ENCODE results near the gene INTS2. TPM values are rescaled to one million over a fixed set of nuclear protein-coding genes. Genes with fewer than 3 reads are reported as not detected.
"Not testable (repeated sequence)": the region's sequence is repeated elsewhere in the genome, so short reads cannot be mapped to it uniquely, and the experiment has no call there.

Gene INTS2
- polyA plus RNA-seq, 10 donors, result 7.8 to 15.2 (median 10.4) TPM

- DNase-seq, result no peak
These were observed 74.9 kb downstream of the INTS2 start for GRCh38 chr17:61852857-61853256.

- DNase-seq, result peak in 2 of 3 donors; percentile 8 to 15
These were observed 78.1 kb downstream of the INTS2 start for GRCh38 chr17:61849674-61850073.

DNA sequence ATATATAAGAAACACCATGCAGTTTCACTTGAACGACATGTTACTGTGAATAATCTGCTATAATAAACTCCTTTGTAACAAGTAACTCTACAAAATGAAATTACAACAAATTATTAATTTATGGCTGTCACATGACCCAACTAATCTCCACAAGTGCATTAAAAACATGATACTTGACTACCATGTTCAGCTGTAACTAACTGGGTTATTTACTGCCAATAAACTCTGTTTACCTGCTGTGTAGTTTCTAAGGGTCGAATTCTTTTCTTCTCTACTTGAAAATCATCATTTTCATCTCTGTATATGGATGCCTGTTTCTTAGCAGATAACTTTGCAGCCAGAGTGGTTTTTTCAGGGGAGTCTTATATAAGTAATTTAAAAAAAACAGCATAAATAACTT is 78.9 kb downstream of the INTS2 start:
- DNase-seq, result no peak

GRCh38 chr17:61848247-61848646 is 79.5 kb downstream of the INTS2 start:
- DNase-seq, result no peak

DNA sequence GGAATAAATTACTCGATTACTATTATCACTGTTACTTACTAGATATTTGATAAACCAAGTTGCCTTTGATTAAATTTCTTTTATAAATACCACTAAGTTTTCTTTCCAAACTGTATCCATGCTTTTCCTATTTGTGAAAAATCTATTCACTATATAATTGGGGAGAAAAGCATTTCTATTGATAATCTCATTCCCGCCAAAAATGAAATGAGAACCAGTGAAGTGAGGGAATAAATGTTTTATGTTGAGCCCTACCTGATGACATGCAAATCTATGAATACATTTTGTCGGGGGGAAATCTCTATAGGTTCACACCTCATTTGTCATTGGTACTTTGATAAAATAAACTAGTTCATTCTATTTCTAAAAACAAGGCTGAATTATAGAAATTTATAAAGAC is 80.1 kb downstream of the INTS2 start:
- no peak for DNase-seq

DNA sequence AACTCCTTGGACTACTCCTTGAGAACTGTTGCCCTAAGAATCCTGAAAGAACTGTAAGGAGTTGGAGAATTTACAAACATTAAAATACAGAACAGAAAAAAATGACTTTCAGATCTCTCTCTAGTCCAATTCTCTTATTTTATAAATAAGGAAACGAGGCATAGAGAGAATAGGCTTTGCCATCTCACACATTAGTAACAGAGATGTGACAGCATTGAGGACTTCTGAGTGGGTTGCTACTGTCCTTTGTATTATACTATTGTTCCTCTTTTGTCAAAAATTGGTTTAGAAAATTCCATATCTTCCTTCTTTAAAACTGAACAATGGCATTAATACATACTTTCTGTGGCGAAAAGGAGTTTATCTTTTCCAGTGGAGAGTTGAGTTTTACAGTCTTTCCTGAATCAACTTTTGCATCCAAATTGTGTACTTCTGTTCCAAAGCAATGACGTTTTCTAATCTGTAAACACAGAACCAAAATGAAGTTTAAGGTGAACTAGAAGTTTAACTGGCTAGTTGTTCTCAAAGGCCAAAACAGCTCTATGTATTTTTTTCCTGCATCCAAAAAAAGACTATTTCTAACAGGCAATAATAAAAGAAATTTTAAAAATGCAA is 80.9 kb downstream of the INTS2 start:
- no peak for DNase-seq

GRCh38 chr17:61846088-61846487 is 81.7 kb downstream of the INTS2 start:
- DNase-seq, result no peak

- no peak for DNase-seq
These were observed 84.3 kb downstream of the INTS2 start for GRCh38 chr17:61843435-61843834.

DNA sequence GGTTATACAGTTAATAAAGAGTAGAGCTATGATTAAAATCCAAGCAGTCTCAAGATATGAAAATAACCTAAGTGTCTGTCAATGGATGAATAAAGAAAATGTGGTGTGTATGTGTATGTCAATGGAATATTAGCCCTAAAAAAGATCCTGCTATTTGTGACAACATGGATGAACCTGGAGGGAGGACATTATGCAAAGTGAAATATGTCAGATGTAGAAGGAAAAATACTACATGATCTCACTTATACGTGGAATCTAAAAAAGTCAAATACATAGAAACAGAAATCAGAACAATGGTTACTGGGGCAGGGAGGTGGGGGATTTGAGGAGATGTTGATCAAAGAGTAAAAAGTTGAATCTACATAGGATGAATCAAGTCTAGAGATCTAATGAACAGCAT is 84.9 kb downstream of the INTS2 start:
- no peak for DNase-seq

DNA sequence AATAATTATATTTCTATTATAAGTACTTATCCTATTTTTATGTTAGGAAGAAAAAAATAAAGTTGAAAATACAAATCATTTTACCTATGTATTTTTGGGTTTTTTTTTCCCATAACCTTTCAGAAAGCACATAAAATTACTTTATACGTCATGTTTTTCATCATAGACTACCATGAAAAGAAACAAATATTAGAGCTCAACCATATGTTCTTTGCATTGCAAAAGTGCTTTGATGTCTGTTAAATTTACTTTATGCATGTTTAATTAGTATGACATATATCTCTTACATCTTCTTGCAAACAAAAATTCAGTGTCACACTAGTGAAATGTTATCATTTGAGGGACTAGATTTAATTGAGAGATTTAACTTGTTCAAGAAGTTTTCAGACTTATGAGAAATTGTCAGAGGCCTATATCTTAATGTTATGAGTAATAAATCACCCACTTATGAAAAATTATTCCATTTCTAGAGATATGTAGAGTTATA is 88.4 kb downstream of the INTS2 start:
- no peak for DNase-seq

DNA sequence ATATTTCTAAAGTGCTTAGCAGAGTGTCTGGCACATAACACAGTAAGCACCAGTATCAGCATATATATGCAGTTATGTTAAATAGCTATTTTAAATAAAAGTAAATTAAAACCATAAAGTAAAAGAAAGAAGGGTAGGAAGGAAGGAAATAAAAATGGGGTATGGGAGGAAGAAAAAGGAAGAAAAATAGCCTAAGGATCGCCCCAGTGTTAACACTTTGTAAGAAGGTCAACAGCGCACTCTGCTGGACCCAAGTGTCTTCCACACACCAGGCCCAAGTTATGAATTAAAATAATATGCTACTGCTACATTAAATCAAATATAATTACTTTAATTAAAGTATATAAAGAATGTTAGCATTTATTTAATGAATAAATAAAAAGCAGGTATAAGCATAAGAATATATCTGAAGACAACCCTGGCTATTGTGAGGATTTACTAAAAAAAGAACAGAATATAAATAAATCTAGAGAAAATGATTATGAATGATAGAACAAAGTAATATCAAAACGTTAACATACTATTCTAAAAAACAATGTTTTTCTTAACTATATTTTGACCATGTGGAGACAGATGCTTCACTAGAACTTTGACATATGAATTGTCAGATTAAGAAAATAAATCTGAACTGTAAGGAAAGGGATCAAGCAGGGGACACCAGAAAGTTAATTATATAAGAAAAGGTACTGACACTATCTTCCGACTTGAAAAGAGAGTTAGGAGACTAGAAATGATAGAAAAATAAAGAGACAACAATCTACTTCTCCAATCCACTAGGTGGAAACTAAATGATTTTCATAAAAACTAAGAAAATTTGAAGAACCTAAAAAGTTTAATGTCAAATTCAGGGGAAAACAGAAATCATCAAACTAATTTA is 90.4 kb downstream of the INTS2 start:
- peak; percentile 50 to 79 (median 70) for DNase-seq

GRCh38 chr17:61836266-61837174 is 91.3 kb downstream of the INTS2 start:
- no peak for DNase-seq

DNA sequence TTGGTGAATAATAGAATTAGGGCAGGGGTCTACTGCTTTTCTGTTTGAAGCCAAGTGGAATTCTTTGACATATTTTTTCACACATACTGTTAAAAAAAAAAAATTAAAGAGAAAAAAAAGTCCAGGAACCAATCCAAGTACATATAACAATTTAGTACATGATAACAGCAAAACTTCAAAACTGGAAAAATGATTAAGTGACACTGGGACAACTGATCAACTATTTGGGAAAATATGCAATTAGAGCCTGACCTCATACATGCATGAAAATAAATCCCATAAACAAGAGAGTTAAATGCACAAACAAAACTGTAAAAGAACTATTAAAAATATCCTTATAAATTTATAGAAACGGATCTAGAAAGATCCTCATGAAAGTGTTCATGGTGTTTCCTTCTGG is 92.2 kb downstream of the INTS2 start:
- no peak for DNase-seq

DNA sequence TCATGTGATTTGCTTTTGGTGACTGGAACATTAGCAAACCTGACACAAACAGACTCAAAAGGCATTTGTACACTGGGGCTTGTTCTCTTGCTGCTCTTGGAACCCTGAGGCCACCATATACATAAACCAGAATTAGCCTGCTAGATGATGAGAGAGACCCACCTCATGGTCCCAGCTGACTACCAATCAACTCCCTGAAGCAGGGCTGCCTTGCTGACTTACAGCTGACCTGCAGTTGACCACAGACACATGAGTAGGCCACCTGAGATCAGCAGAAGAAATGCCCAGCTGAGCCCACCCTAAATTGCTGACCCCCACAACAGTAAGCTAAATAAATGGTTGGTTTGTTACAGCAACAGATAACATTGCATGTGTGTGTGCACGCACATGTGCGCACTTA is 93.2 kb downstream of the INTS2 start:
- DNase-seq, result no peak

- peak in 1 of 3 donors; percentile 30 for DNase-seq
These were observed 94.1 kb downstream of the INTS2 start for GRCh38 chr17:61833536-61834193.

DNA sequence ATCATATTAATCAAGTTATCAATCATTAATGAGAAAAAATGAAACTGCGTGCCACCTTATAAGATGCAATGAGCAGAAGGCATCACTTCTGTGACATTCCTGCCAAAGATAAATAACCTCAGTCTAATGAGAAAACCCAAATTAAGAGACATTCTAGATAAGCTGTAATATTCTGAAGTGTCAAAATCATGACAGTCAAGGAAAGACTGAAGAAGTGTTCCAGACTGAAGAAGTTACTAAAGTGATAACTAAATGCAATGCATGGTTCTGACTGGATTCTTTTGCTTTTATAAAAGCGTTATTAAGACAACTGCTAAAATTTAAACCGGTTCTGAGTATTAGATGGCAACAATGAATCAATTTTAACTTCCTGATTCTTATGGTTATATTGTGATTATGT is 95.3 kb downstream of the INTS2 start:
- DNase-seq, result no peak

DNA sequence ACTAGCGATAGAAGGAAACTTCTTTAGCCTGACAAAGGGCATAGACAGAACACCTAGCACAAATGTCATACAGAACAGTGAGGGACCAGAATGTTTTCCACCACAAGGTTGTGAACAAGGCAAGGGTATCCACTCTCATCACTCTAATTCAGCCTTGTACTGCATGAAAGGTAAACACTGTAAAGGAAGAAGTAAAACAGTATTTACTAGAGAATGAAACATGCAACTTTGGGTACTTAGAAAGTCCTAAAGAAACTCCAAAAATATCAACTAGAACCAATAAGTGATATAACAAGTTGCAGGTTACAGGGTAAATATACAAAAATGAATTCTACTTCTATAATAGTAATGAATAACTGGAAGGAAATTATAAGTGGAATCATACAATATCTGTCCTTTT is 96.7 kb downstream of the INTS2 start:
- DNase-seq, result no peak

GRCh38 chr17:61828694-61829093 is 99.1 kb downstream of the INTS2 start:
- DNase-seq, result no peak

DNA sequence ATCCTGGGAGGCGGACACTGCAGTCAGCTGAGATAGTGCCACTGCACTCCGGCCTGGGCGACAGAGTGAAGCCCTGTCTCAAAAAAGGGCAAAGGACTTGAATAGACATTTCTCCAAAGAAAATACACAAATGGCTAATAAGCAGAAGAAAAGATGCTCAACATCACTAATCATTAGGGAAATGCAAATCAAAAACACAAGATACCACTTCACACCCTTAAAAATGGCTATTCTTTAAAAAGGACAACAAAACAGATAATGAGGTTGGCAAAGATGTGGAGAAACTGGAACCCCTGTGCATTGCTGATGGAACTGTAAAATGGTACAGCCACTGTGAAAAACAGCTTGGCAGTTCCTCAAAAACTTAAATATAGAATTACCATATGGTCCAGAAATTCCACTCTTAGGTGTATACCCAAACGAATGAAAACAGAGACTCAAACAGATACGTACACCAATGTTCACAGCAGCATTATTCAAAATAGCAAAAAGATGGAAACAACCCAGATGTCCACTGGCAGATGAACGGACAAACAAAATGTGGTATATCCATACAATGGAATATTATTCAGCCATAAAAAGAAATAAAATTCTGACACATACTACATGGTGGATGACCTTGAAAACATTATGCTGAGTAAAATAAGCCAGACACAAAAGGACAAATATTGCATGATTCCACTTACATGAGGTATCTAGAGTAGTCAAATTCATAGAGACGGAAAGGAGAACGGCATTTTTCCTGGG is 100.0 kb downstream of the INTS2 start:
- DNase-seq, result no peak

GRCh38 chr17:61826866-61827265 is 100.9 kb downstream of the INTS2 start:
- not testable (repeated sequence) for DNase-seq

DNA sequence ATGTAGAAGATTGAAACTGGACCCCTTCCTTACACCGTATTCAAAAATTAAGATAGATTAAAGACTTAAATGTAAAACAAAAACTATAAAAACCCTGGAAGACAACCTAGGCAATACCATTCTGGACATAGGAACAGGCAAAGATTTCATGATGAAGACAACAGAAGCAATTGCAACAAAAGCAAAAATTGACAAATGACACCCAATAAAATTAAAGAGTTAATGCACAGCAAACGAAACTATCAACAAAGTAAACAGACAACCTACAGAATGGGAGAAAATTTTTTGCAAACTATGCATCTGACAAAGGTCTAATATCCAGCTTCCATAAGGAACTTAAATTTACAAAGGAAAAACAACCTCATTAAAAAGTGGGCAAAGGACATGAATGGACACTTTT is 101.6 kb downstream of the INTS2 start:
- not testable (repeated sequence) for DNase-seq

Measured in muscle of back (tissue), 11 donors.